HepG2 (cell line): Measurements from ENCODE around the gene RRP36. TPM values are rescaled to one million over a fixed set of nuclear protein-coding genes. Genes with fewer than 3 reads are reported as not detected.

ENCODE experiments used
- ATAC-seq: fragments of 200-7000 bp; cut with Tn5 transposase; 3 replicates; pipeline ENCODE4 v1.9.1; 2020; ENCODE audit warnings: mild to moderate bottlenecking, moderate library complexity
- BruUV-seq: library from RNA; stranded (reverse); fragments of 400-500 nt; replicated peaks from 2 replicates; lab custom pipeline; 2021; lab: Mats Ljungman, UMichigan
- CTCF ChIA-PET: fragments of 300-600 bp; formaldehyde crosslinking; extraction: SDS; loops from one replicate; lab custom pipeline; 2021; ENCODE audit warnings: low total read pairs, inconsistent platforms, low intra/inter-chr PET ratio; lab: Yijun Ruan, JAX
- POLR2A ChIA-PET: fragments of 350-600 bp; sonication (Branson Sonifier 250); formaldehyde crosslinking; loops from one replicate; lab custom pipeline; 2020; ENCODE audit warnings: antibody characterized with exemption, inconsistent platforms; lab: Yijun Ruan, JAX
- DNase-seq: peaks from one replicate; pipeline ENCODE4 v3.0.0-alpha.2; 2015; ENCODE audit warnings: low spot score
- FAIRE-seq: peaks from 3 replicates; lab custom pipeline; 2011; peaks lifted over from hg19 to GRCh38; lab: Jason Lieb, UNC
- H2AFZ ChIP-seq: one replicate; pipeline ENCODE4 v1.6.1; 2011; ENCODE audit warnings: low read length, inconsistent platforms
- H3K27ac ChIP-seq: fragments of 300-600 bp; 3 replicates; pipeline ENCODE4 v1.8.0; 2011; ENCODE audit warnings: mixed run types, mild to moderate bottlenecking, mixed read lengths, low read length, inconsistent platforms; ENCODE audit not compliant: insufficient read depth; ENCODE audit errors: extremely low read length
- H3K27me3 ChIP-seq, 2 experiments: fragments of 200-600 bp in 1 of 2; 2 replicates in 1 of 2; 3 replicates in 1 of 2; pipeline versions ENCODE4 v1.6.0 to v1.8.0; 2011; ENCODE audit warnings: low read length in 2 of 2, mild to moderate bottlenecking in 2 of 2, moderate library complexity in 2 of 2, inconsistent platforms in 1 of 2; ENCODE audit not compliant: insufficient read depth in 2 of 2, control insufficient read depth in 1 of 2
- H3K36me3 ChIP-seq, 2 experiments: fragments of 200-600 bp in 1 of 2; replicated peaks in 1 of 2; 2 replicates in 1 of 2; 3 replicates in 1 of 2; pipeline versions ENCODE4 v1.5.1 to v1.8.0; 2011; ENCODE audit warnings: low read length in 2 of 2, inconsistent platforms in 1 of 2; ENCODE audit not compliant: insufficient read depth in 2 of 2, control insufficient read depth in 1 of 2
- H3K4me1 ChIP-seq: 2 replicates; pipeline ENCODE4 v1.5.1; 2012; ENCODE audit warnings: low read length, inconsistent platforms; ENCODE audit not compliant: insufficient read depth
- H3K4me2 ChIP-seq: 2 replicates; pipeline ENCODE4 v1.6.0; 2011; ENCODE audit warnings: low read depth, low read length, inconsistent platforms
- H3K4me3 ChIP-seq, 3 experiments: fragments of 200-600 bp in 1 of 3; sonication (generic), shearing (Covaris generic) in 1 of 3; replicated peaks in 1 of 3; 2 replicates each; pipeline ENCODE4 v1.5.1; 2011 to 2016; ENCODE audit warnings: low read length in 3 of 3, inconsistent platforms in 2 of 3, low read depth in 2 of 3, mild to moderate bottlenecking in 2 of 3, control low read depth in 1 of 3, mixed read lengths in 1 of 3; ENCODE audit not compliant: insufficient read depth in 1 of 3
- H3K79me2 ChIP-seq: one replicate; pipeline ENCODE4 v1.6.1; 2011; ENCODE audit warnings: low read length, inconsistent platforms; ENCODE audit not compliant: insufficient read depth
- H3K9ac ChIP-seq: 2 replicates; pipeline ENCODE4 v1.6.0; 2011; ENCODE audit warnings: mild to moderate bottlenecking, low read depth, low read length, inconsistent platforms; ENCODE audit not compliant: insufficient read depth
- H3K9me3 ChIP-seq: 2 replicates; pipeline ENCODE4 v1.5.1; 2012; ENCODE audit warnings: mild to moderate bottlenecking, low read length
- H4K20me1 ChIP-seq: 2 replicates; pipeline ENCODE4 v1.6.0; 2011; ENCODE audit warnings: inconsistent platforms, mild to moderate bottlenecking, low read length, moderate library complexity; ENCODE audit not compliant: insufficient read depth
- AHDC1 ChIP-seq: sonication (generic); formaldehyde crosslinking; IDR thresholded peaks from 2 replicates; pipeline ENCODE4 v1.5.1; 2020; ENCODE audit warnings: mild to moderate bottlenecking, missing genetic modification reagents, borderline replicate concordance
- ATF7 ChIP-seq, 2 experiments: fragments of 450-650 bp in 1 of 2; sonication (generic) in 1 of 2; formaldehyde crosslinking in 1 of 2; IDR thresholded peaks; 2 replicates each; pipeline versions ENCODE4 v1.4.0 to v1.6.1; 2016 to 2020; ENCODE audit warnings: antibody characterized with exemption in 1 of 2, mild to moderate bottlenecking in 1 of 2, missing genetic modification reagents in 1 of 2
- CENPT ChIP-seq: sonication (generic); formaldehyde crosslinking; IDR thresholded peaks from 2 replicates; pipeline ENCODE4 v1.8.0; 2022; ENCODE audit warnings: low read depth, mild to moderate bottlenecking, moderate library complexity, missing genetic modification reagents
- CENPX ChIP-seq: sonication (generic); formaldehyde crosslinking; IDR thresholded peaks from 2 replicates; pipeline ENCODE4 v1.9.0; 2021; ENCODE audit warnings: mild to moderate bottlenecking, missing genetic modification reagents, moderate library complexity
- KDM5A ChIP-seq: fragments of 200-600 bp; sonication (generic); IDR thresholded peaks from 2 replicates; pipeline ENCODE4 v1.7.0; 2018; ENCODE audit warnings: antibody characterized with exemption, mild to moderate bottlenecking, low read length, borderline replicate concordance
- ONECUT2 ChIP-seq: sonication (generic); formaldehyde crosslinking; IDR thresholded peaks from 2 replicates; pipeline ENCODE4 v1.4.0; 2020; ENCODE audit warnings: missing genetic modification reagents
- PATZ1 ChIP-seq: sonication (generic); formaldehyde crosslinking; IDR thresholded peaks from 2 replicates; pipeline ENCODE4 v1.4.0; 2020; ENCODE audit warnings: missing genetic modification reagents
- POLR2G ChIP-seq: fragments of 200-400 bp; formaldehyde crosslinking; IDR thresholded peaks from 2 replicates; pipeline ENCODE4 v1.6.1; 2018; ENCODE audit warnings: mild to moderate bottlenecking, low read depth, low read length, moderate library complexity
- SOX5 ChIP-seq: IDR thresholded peaks from 2 replicates; pipeline ENCODE4 v1.6.1; 2016; ENCODE audit warnings: borderline replicate concordance
- ZNF619 ChIP-seq: sonication (generic); formaldehyde crosslinking; IDR thresholded peaks from 2 replicates; pipeline ENCODE4 v1.4.0; 2020; ENCODE audit warnings: mild to moderate bottlenecking, missing genetic modification reagents
- ZNF747 ChIP-seq: sonication (generic); formaldehyde crosslinking; IDR thresholded peaks from 2 replicates; pipeline ENCODE4 v1.8.1; 2023; ENCODE audit warnings: missing genetic modification reagents, mild to moderate bottlenecking, borderline replicate concordance
- WGBS: methylation state at CpG from one replicate; pipeline ENCODE4 v1.1.6; 2017; ENCODE audit warnings: low lambda C conversion rate; 5-methylcytosine and 5-hydroxymethylcytosine counted together
- in situ Hi-C: cut with HindIII; loops from 2 replicates; pipeline ENCODE4 v1.10.0; 2017; ENCODE audit warnings: low pct_unique_long_range_greater_than_20kb; ENCODE audit not compliant: extremely low pct_ligation_motif_present
- intact Hi-C: fragments of 100-400 bp; cut with micrococcal nuclease; formaldehyde crosslinking; loops from one replicate; pipeline ENCODE4 v1.10.0; 2022; ENCODE audit not compliant: unreplicated experiment
- polyA plus RNA-seq, 8 experiments: library from polyadenylated mRNA; depleted of rRNA in 3 of 8; stranded (reverse) in 7 of 8; unstranded in 1 of 8; fragments of >200 nt; fragmentation: Illumina TruSeq in 4 of 8; extraction: Trizol in 4 of 8; gene quantifications; 2 replicates each; pipeline versions ENCODE4 v1.2.1 to v1.2.3, GENCODE V29; 2011 to 2016; ENCODE audit warnings: low read depth in 4 of 8, missing spikeins in 1 of 8, mixed read lengths in 1 of 8; ENCODE audit not compliant: insufficient read depth in 1 of 8
- total RNA-seq, 5 experiments: library from RNA; depleted of rRNA; stranded (reverse); fragments of >200 nt; fragmentation: Illumina TruSeq; extraction: Trizol; gene quantifications; 2 replicates each; pipeline ENCODE4 v1.2.3, GENCODE V29; 2016; ENCODE audit warnings: low read depth in 1 of 5
- TF ChIP-seq, protein P1 (sequence below): sonication (generic); formaldehyde crosslinking; IDR thresholded peaks from 2 replicates; pipeline ENCODE4 v1.4.0; 2020; ENCODE audit warnings: missing genetic modification reagents

Gene RRP36
- total and polyA plus RNA-seq, 2 of the 13 experiments (the other 11 are each of a cell fraction or from before 2014, with no cell fraction given) = 29.5 to 144 TPM

DNA sequence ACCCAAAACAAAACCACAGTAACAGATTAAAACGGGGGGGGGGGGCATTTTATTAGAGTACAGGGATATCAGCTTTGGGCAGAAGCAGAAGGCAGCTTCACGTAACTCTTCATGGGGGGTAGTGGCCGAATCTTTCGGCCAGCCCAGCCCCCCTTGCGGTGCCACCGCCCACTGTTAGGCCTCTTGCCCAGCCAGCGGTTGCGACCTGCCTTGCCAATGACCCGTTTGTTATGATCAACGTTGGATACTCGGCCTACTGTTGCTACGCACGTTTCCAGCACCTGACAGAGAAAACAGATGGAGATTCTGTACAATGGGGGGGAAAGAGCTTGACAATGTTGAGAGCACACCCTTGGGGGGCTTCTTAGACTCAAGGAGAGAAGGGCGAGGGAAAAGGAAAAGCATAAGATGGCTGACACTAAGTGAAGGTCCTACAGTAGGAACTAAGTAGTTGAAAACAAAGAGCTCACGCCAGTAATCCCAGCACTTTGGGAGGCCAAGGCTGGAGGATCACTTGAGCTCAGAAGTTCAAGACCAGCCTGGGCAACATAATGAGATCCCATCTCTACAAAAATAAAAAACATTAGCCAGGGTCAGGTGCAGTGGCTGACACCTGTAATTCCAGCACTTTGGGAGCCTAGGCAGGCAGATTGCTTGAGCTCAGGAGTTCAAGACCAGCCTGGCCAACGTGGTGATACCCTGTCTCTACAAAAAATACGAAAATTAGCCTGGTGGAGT is 33.0 kb downstream of the RRP36 start (continued):
- TF ChIP-seq POLR2G = no peak
- TF ChIP-seq, protein P1, sequence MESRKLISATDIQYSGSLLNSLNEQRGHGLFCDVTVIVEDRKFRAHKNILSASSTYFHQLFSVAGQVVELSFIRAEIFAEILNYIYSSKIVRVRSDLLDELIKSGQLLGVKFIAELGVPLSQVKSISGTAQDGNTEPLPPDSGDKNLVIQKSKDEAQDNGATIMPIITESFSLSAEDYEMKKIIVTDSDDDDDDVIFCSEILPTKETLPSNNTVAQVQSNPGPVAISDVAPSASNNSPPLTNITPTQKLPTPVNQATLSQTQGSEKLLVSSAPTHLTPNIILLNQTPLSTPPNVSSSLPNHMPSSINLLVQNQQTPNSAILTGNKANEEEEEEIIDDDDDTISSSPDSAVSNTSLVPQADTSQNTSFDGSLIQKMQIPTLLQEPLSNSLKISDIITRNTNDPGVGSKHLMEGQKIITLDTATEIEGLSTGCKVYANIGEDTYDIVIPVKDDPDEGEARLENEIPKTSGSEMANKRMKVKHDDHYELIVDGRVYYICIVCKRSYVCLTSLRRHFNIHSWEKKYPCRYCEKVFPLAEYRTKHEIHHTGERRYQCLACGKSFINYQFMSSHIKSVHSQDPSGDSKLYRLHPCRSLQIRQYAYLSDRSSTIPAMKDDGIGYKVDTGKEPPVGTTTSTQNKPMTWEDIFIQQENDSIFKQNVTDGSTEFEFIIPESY (CRISPR knock-in tag) = peak; percentile 14; the same call in 1 of the 2 replicates

DNA sequence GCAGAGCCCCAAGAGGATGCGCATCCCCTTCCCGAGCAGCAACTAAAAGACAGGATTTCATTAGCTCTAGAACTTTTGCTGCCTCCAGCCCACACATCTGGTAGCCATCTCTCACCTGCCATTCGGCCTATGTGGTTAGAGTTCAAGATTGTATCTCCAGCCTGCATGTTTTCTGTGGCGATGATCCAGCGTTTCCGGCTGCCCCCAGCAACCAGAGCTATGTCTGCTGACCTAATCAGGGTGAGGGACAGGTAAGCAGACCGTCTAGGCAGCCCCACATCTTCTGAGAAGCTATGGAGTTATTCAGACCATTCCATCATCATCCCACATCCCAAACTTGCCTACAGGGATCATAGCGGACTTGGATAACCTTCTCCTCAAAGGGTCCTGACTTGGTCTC is 34.5 kb downstream of the RRP36 start:
- DNase-seq (no peak), ATAC-seq (no peak), FAIRE-seq (no peak)
- BruUV-seq = no TSS peak
- Histone ChIP-seq H4K20me1 (no peaks in the 10 kb centered on the region), H3K27me3 (no peaks in the 10 kb centered on the region; a peak in 1 of 5 replicates), H2AFZ (no peak overlapping the region), H3K4me3 (no peak overlapping the region), H3K36me3 (peaks cover 2 to 26% of the 10 kb centered on the region in 2 experiments; a peak in 4 of 5 replicates), H3K9me3 (no peaks in the 10 kb centered on the region), H3K79me2 (peaks cover 48% of the 10 kb centered on the region), H3K4me2 (no peak overlapping the region), H3K27ac (no peak overlapping the region), H3K9ac (no peak overlapping the region), H3K4me1 (peaks cover 48% of the 10 kb centered on the region)
- POLR2A ChIA-PET = interaction anchor here (0.9 to 1.9 kb wide), 4 partner anchors 8 to 127 kb away, joined by 3 to 7 read pairs (median 3); partner anchors contain the start of genes CNPY3, PEX6 and PPP2R5D
- CTCF ChIA-PET = no interaction called here
- in situ Hi-C loops (no loop called here), intact Hi-C loops (no loop called here)
- WGBS = 97% methylated on average over 8 of the region's 8 CpGs
- TF ChIP-seq ATF7 (IDR thresholded peaks at IDR 0.05) = no peak
- TF ChIP-seq ATF7 (CRISPR knock-in tag; IDR thresholded peaks at IDR 0.05) = no peak
- no peak for TF ChIP-seq KDM5A
- no peak for TF ChIP-seq CENPT (CRISPR knock-in tag)
- no peak for TF ChIP-seq ZNF619
- no peak for TF ChIP-seq ZNF747 (CRISPR knock-in tag)
- TF ChIP-seq PATZ1 (CRISPR knock-in tag) = no peak
- TF ChIP-seq AHDC1 (CRISPR knock-in tag) = no peak
- no peak for TF ChIP-seq SOX5 (CRISPR knock-in tag)
- no peak for TF ChIP-seq ONECUT2 (CRISPR knock-in tag)
- no peak for TF ChIP-seq CENPX (CRISPR knock-in tag)
